HG03196 (cell line): ENCODE results near the gene PXN.

Source experiments
- ATAC-seq: cut with Tn5 transposase; IDR thresholded peaks from one replicate; pipeline ENCODE4 v1.9.1; 2021; ENCODE audit not compliant: unreplicated experiment

The PXN gene

GRCh38 chr12:120265473-120266179 lies at the start of gene PXN:
PXN (minus strand) TSS chr12:120265730; CDS start chr12:120265629, 101 bp downstream.
- peak; percentile 56 for ATAC-seq

- no peak for ATAC-seq
Observed at GRCh38 chr12:120314220-120314619, 48.7 kb upstream of the PXN start.

GRCh38 chr12:120301962-120302815 lies 36.7 kb upstream of the PXN start, which contains the start of gene SIRT4:
SIRT4 (plus strand) TSS chr12:120302321; CDS start chr12:120303562, 1,241 bp downstream.
- peak; percentile 98 for ATAC-seq

- ATAC-seq, result peak; percentile 39
Observed at GRCh38 chr12:120292661-120293531, 27.4 kb upstream of the PXN start, which contains the start of gene RNU4-1. RNU4-1 (minus strand) TSS chr12:120293237.

- ATAC-seq, result peak; percentile 1
Observed at GRCh38 chr12:120292411-120292660, 26.8 kb upstream of the PXN start.

- ATAC-seq, result no peak
Observed at GRCh38 chr12:120290609-120291305, 25.2 kb upstream of the PXN start.

GRCh38 chr12:120287491-120287890 lies 22.0 kb upstream of the PXN start:
- ATAC-seq, result no peak

GRCh38 chr12:120286768-120287490 lies 21.4 kb upstream of the PXN start:
- ATAC-seq, result no peak

GRCh38 chr12:120284381-120284780 lies 18.9 kb upstream of the PXN start:
- no peak for ATAC-seq

- no peak for ATAC-seq
Observed at GRCh38 chr12:120283318-120283717, 17.8 kb upstream of the PXN start.

GRCh38 chr12:120278137-120279069 lies 12.9 kb upstream of the PXN start:
- ATAC-seq, result no peak

GRCh38 chr12:120276734-120277133 lies 11.2 kb upstream of the PXN start:
- no peak for ATAC-seq

- no peak for ATAC-seq
Observed at GRCh38 chr12:120267736-120268135, 2.2 kb upstream of the PXN start.

- ATAC-seq, result peak; percentile 4
Observed at GRCh38 chr12:120266180-120266870, 795 bp upstream of the PXN start.

GRCh38 chr12:120264904-120265472 lies 542 bp downstream of the PXN start:
- ATAC-seq, result no peak

GRCh38 chr12:120264086-120264903 lies 1.2 kb downstream of the PXN start:
- ATAC-seq, result no peak

- ATAC-seq, result no peak
Observed at GRCh38 chr12:120263748-120264085, 1.8 kb downstream of the PXN start.
